ENCODE measurements around the gene DHX29. TPM values are rescaled to one million over a fixed set of nuclear protein-coding genes. Genes with fewer than 3 reads are reported as not detected.

DHX29 gene
- total RNA-seq, 4 donors from 2014 or later, result 16.5 to 32.9 (median 25.9) TPM

DNA sequence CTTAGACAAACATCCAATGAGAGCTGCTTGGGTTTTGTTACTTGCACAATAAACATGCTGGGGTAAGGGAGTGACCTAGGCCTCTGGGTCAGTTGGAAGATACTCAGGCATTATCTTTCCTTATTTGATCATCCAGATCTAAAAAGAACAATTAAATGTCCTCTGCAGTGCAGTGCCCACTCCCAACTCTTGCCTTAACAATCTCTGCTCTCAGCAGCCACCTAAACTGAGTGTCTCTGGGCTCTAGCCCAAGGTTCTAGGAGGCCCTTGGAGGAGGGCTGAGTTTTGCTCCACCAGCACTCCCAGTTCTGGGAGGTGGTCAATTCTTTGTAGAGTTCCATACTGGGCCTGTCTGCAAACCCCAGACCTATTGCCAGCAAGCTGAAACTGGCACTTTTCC lies 82.1 kb downstream of the DHX29 start:
- Histone ChIP-seq H3K36me3 (no peaks in the 10 kb centered on the region), H3K27me3 (peaks cover 100% of the 10 kb centered on the region), H3K9me3 (no peaks in the 10 kb centered on the region), H3K27ac (no peak overlapping the region), H3K4me1 (peaks cover 24% of the 10 kb centered on the region), H3K4me3 (no peak overlapping the region)
- TF ChIP-seq POLR2A (IDR thresholded peaks at IDR 0.05) (no peak), POLR2AphosphoS5 (IDR thresholded peaks at IDR 0.05) (no peak), CTCF (IDR thresholded peaks at IDR 0.05) (no peak), EP300 (IDR thresholded peaks at IDR 0.05) (no peak)
- DNase-seq (ENCODE audit: low spot score in 2 of 2), result no peak

GRCh38 chr5:55223812-55224240 lies 83.7 kb downstream of the DHX29 start:
- 76% methylated on average over 7 of the region's 7 CpGs for WGBS
- Histone ChIP-seq H3K9me3 (no peaks in the 10 kb centered on the region), H3K27ac (no peak overlapping the region), H3K27me3 (peaks cover 97% of the 10 kb centered on the region), H3K4me1 (peaks cover 28% of the 10 kb centered on the region), H3K36me3 (no peaks in the 10 kb centered on the region), H3K4me3 (no peak overlapping the region)
- TF ChIP-seq CTCF (IDR thresholded peaks at IDR 0.05) (no peak), POLR2A (IDR thresholded peaks at IDR 0.05) (no peak), EP300 (IDR thresholded peaks at IDR 0.05) (no peak), POLR2AphosphoS5 (IDR thresholded peaks at IDR 0.05) (no peak)
- no peak for DNase-seq (ENCODE audit: low spot score in 2 of 2)

DNA sequence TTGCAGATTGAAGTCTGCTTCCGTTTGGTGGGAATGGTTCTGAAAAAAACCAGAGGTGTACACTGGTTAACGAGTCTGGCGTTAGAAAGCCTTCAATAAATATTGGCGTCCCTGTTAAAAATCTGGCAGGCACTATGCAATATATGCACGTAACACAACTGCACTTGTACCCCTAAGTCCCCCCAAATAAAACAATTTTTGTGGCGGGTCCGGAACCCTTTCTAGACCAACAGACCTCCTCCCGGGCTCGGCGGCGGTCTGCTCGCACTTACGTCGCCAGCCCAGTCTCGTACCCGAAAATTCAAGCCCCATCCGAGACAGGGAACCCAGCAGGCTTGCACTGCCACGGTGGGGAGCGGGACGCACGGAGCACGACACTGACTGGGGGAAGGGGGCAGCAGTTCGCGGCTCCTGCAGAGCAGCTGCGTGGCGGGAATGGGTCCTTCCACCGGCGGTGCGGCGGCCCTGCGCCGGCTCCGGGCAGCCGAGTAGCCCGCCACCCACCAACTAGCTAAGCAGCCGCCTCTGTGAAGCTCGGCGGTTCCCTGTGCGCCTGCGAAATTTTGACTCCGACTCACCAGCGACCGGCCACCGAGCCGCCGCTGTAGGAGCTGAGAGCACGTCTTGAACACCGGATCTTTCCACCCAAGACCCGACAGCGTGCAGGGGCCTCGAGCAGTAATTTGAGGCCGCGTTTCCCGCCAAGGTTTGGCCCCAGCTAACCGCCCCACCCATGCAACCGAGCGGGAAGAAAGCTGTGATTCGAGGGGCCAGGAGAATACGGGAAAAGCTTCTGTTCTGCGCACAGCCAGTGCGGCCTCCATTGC lies 84.3 kb downstream of the DHX29 start:
- no peak for DNase-seq (ENCODE audit: low spot score in 2 of 2)
- Histone ChIP-seq H3K27ac (no peak overlapping the region), H3K36me3 (no peaks in the 10 kb centered on the region), H3K4me1 (peaks cover 28% of the 10 kb centered on the region), H3K4me3 (no peak overlapping the region), H3K27me3 (peaks cover 97% of the 10 kb centered on the region), H3K9me3 (no peaks in the 10 kb centered on the region)
- WGBS, result 45% methylated on average over 18 of the region's 61 CpGs
- TF ChIP-seq EP300 (IDR thresholded peaks at IDR 0.05) (no peak), CTCF (IDR thresholded peaks at IDR 0.05) (no peak), POLR2A (IDR thresholded peaks at IDR 0.05) (no peak), POLR2AphosphoS5 (IDR thresholded peaks at IDR 0.05) (no peak)

GRCh38 chr5:55222092-55222984 lies 85.2 kb downstream of the DHX29 start:
- H3K36me3 ChIP-seq, result no peaks in the 10 kb centered on the region
- WGBS, result 44% methylated on average over 25 of the region's 30 CpGs
- DNase-seq (ENCODE audit: low spot score in 2 of 2), result no peak
- no peak overlapping the region for H3K4me3 ChIP-seq
- TF ChIP-seq POLR2AphosphoS5 (IDR thresholded peaks at IDR 0.05) (no peak), POLR2A (IDR thresholded peaks at IDR 0.05) (no peak), EP300 (IDR thresholded peaks at IDR 0.05) (no peak), CTCF (IDR thresholded peaks at IDR 0.05) (no peak)
- H3K9me3 ChIP-seq, result no peaks in the 10 kb centered on the region
- no peak overlapping the region for H3K27ac ChIP-seq
- peaks cover 22% of the 10 kb centered on the region for H3K4me1 ChIP-seq
- H3K27me3 ChIP-seq, result peaks cover 97% of the 10 kb centered on the region

Data from suprapubic skin (tissue), 4 donors.